DMS114 treated with DMSO at 0.1 percent for 48 hours (cell line): ENCODE data around the gene CPNE4.

Experiments used
- DNase-seq: peaks from one replicate; lab custom pipeline; 2025; ENCODE audit not compliant: unreplicated experiment; lab: John Stamatoyannopoulos, UW

CPNE4 gene

DNA sequence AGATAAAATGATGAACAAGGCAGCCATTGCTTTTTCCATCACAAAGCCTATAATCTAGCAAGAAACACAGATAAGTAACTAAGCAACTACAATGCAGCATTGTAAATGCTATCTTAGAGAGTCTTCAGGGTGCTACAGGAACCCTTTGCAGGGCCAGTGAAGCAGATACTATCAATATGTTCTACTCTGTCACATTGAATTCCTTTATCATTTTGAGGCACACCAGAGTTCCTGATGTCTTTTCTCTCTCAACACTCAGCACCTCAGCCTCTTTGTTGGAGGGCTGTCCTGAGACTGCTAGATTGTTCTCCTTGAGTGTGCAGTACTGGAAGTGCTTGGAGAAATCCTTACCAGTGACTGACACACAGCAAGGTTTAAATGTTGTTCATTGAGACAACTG, 424.6 kb downstream of the CPNE4 start:
- no peak for DNase-seq

DNA sequence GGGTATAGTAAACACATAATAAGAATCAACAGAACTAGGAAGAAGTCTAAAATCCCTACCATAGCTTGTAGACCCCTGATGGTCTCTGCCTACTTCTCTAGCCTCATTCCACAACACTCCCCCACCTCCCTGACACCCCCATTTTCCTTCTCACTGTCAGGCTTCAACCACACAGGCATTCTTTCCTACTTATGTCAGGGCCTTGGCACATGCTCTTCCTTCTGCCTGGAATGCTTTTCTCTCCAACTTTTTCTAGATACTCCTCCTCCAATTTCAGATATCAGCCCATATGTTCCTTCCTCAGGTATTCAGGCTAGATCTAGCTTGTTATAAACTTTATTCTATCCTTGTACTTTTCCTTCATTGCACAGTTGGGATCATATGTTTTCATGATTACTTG, 426.1 kb downstream of the CPNE4 start:
- DNase-seq = no peak

DNA sequence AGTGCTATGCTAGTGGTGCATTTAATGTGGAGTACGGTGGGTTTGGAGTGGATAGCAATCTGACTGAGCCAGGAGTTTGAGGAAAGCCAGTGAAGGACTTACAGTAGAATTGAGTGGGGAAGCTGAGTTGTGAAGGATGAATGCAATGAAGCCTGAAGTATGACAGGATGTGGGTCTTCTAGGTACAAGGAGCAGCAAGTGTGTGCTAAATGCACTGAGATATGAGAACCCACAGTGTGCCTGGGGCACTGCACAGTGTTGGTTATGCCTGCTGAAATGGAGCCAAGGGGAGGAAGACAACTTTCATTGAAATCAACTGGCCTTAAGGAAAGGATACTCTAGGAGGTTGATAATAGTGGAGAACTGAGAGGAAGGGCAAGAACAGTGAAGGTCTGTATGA, 426.5 kb downstream of the CPNE4 start:
- no peak for DNase-seq

DNA sequence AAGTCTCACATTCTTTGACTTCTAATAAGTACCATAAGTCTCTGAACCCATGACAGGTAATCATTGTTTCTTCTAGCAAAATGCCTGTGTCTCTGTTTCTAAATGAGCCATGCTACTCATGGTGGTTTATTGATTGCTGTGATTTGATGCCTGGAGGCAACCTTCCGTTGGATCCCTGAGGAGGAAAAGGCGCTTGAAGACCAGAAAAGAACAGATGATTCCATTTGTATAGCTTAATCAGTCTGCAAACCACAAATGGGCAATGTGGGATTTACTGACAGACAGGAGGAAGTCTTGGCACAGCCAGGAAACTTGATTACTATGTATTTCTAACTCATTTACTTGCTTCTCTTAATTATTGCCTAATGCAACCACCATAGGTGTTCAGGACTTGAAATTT, 428.9 kb downstream of the CPNE4 start:
- no peak for DNase-seq

DNA sequence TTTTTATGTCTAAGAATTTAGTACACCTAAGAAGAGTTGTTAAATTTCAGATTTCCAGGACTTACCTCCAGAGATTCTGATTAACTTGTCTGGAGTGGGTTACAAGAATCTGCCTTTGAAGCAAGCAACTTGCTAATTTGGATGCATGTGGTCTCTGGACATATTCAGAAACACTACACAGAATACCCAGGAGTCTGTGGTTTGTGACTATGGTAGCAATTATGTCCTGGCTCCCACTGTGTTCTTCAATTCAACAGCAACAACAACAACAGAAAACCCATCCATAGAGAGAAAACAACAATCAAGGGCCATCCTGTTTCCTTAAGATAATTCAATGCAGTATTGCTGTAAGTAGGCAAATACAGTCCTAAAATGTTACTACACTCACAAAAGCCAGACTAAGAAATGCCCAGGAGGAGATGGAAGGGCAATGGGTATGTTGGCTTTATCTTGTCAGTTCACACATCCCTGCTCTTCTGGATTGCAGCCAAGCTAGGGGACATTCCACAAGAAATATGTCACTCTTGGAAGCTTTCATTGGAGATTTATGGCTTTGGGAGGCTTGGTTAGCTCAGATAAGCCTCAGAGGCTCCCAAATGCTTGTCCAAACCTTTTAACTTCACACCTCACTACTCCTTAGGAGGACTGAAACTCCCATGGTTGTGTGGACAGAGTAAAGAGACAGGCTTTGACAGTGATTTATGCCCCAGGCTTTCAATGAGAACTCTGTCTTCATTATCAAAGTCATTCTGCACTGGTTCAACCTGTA, 432.6 kb downstream of the CPNE4 start:
- no peak for DNase-seq

DNA sequence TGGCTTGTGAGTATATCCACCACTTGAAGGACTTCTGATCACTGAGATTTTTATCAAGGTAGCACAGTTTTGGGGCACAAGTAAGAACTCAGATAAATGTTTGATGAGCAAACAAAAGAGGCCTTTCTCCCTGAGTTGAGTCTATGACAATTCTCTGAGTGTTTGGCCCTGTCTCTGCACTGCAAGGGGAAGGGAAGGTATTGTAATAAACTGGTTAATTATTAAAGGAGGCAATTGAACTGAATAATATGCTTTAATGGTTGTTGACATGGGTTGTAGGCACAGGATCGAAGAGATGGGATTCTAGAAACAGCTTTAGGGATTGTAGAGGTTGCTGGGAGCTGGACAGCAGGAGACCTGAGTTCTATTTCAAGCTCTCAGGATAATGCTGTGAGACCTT, 437.0 kb downstream of the CPNE4 start:
- no peak for DNase-seq

DNA sequence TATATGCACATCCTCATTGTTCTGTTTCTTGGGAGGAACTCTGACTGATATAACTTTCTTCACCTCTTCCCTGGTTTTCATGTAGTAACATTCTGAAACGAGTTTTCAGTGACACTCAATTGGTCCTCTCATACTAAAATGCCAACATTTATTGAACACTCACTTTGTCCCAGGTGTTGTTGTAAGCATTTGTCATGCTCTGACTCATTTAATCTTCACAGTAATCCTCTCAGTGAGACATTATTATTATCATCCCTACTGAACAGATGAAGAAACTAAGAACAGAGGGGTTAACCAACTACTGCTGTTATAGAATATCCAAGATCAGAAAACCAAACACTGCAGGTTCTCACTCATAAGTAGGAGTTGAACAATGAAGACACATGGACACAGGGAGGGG, 437.9 kb downstream of the CPNE4 start:
- DNase-seq = no peak

DNA sequence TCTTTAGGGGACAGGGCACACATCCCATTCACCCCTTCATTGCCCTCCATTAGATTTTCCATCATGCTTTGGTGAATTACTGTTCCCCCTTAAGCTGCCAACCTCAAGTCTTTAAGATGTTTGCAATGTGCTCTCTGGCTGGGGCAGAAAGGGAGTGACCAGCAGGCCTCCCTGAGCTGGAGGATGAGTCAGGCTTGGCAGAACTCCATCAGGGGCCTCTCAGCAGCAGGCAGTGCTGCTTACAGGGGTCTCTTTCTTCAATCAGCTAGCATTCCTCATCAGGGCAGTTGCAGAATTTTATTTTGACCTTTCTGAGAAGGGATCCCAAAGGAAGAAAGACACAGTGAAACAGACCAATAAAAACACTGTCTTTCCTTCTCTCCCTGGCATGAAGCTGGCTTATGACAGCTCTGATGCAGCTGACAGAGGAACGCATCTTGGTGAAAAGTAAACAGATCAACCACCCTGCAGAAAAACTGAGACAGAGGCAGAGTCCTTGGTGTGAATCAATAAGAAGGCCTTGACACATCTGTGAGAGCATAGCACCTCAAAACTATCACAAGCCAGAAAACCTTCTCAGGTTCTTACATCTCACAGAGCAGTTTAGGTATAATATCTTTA, 443.3 kb downstream of the CPNE4 start:
- no peak for DNase-seq

DNA sequence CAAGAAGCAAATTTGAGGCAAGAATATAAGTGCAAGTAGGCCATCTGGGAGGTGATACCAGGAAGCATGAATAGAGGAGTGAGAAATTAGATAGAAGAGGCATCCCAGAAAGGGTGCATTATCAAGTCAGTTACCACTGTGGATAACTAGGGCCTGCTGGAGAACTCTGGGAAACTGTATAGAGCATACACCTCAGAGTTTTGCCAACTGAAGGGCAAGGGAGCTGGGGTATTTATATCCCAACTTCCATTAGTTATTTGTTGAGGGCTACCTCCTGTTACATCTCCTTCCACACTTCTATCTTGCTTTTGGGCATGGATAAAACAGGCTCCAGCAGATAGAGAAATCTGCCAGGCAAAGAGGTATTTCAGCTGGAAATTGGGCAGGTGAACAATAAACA, 448.5 kb downstream of the CPNE4 start:
- no peak for DNase-seq

DNA sequence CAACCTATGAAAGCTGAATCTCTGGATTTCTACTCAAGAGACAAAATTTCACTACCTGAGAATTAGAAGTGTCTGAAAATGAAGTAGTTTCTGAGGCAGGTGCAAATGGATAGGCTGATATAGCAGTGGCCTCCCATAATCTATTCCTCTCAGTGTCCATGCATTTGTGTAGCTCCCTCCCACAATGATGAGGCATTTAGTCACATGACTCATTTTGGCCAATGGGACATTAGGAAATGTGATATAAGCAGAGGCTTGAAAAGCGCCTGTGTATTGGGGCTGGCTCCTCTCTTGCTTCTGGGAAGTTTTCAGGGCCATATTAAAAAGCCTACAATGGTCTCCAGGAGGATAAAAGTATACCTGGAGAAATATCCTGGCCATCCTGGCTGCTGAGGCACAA, 452.4 kb downstream of the CPNE4 start:
- DNase-seq = no peak

DNA sequence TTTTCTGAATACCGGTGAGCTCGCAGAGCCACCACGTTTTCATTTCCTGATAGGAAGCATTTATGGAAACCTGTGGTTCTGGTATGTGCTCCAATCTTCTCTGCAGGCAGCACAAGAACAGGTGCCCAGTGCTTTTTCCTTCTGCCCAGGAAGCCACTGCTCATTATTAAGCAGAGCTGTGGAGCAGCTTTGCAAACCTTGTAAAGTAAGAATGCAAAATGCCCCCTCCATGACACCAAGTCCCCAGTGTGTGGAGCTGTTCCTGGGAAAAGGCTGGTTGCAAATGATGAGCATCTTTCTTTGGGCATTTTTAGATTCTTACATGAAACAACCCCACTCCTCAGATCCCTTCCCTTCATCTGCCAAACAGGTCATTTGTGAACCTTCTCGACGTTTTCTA, 466.4 kb downstream of the CPNE4 start:
- DNase-seq = no peak

DNA sequence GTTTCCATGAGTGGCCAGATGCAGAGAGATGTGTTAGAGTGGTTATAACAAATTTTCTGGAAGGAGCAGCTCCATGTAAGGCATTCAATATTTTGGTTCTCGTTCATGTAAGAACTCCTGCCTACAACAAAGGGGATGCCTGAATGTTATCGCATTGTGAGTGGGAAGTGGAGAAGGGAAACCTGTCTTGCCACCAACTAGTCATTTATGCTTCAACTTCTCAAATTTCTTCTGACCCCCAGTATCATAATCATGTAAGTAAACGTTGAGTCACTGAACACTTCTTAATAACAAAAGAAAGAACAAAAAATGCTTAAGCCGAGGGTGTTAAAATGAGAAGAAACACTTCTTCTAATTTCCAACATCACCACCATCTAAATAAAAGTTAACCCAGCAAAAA, 470.0 kb downstream of the CPNE4 start:
- DNase-seq = no peak

DNA sequence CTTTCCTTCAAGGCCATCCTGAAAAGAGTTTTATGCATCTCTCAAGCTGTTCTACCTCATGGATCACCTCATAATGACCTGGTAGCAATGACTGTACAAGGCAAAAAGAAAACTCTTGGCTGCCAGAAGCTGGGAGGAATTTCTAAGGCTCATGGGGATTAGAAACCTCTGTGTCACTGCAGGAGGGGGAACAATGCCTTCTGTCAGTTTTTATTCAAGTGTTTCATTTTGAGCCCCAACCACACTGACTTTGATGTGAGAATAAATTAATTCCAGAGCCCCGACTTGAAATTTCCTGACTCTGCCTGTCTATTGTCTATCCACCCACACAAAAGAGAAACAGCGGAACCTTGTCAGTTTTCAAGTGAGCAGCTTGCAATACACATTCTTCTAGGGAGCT, 473.3 kb downstream of the CPNE4 start:
- DNase-seq = no peak

DNA sequence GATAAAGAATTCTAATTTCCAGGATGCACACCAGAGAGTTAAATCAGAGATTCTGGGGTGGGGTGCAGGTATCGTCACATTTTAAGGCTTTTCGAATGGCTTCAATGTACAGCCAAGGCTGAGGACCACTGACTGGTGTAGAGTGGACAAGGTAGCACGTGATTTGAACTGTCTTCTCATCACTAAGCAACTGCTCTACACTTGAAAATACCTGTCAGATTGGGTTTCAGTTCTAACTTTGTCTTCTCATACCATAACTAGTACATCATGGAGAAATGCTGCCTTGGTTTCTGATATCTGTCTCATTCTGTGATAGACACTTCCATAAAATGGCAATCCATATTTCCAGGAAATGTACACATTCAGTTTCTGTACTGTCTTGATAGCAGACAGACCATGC, 474.0 kb downstream of the CPNE4 start:
- DNase-seq = no peak

DNA sequence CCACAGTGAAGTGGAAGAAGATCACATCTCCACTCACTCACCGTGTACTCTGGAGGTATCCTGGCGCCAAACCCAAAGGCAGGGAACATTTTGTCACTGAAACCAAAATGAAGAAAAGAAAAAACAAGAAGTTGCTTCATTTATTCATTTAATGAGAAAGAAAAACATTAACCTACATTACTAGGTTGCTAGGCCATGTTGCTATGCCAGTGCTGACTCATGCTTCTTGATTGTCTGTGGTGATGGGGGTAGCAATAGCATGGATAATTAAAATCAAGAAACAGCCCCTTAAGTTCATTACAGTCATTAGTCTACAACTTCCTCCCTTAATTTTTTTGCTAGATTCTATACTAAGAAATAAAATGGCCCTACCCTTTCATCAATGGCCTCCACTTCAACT, 479.4 kb downstream of the CPNE4 start:
- no peak for DNase-seq

DNA sequence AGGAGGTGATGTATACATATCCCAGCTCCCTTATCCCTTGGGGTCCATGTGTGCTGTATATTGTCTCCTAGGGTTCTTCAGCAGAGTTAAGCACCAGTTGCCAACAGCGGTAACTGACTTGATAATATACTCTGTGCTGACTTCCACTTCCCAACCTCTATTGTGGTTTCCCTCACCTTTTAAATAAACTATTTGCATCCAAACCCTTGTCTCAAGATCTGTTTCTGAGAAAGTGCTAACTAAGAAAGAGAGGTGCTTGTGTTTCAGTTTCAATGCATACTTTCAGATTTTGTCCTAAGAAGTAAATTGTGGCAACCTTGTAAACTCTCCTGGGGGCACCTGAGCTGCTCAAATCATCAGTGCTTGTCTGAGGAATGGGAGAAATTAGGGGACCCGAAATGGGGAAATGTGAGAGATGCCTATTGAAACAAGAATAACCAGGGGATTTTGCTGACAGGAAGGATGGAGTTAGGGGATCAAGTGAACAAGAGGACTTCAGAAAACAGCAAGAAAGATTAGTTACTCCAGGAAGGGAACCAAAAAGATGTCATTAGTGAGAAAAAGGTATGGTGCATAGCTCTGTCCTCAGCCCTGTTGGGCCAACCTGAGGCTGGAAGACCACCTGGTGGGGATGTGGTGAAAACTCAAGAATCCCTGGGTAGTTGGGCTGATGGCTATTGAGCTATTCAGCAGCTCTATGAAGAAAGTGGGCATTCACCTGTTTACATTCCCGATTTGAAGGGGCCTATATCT, 481.1 kb downstream of the CPNE4 start:
- DNase-seq = no peak

DNA sequence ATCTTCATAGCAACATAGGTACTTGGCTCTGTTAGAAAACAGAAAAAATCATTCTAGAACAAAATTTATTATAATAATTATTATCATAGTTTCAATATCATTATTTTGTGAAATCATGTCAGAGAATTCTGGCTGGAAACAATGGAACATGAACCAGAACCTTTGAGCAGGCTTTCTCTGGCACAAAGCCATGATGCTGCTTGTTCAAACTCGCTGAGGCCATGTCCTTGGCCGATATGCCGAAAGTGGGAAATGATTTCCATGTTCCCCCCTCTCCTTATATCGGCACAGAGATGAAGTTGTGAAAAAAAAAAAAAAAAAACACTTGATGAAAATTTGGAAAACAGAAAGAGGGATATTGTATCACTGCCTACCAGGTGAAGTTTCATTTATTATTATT, 483.1 kb downstream of the CPNE4 start:
- DNase-seq = no peak

DNA sequence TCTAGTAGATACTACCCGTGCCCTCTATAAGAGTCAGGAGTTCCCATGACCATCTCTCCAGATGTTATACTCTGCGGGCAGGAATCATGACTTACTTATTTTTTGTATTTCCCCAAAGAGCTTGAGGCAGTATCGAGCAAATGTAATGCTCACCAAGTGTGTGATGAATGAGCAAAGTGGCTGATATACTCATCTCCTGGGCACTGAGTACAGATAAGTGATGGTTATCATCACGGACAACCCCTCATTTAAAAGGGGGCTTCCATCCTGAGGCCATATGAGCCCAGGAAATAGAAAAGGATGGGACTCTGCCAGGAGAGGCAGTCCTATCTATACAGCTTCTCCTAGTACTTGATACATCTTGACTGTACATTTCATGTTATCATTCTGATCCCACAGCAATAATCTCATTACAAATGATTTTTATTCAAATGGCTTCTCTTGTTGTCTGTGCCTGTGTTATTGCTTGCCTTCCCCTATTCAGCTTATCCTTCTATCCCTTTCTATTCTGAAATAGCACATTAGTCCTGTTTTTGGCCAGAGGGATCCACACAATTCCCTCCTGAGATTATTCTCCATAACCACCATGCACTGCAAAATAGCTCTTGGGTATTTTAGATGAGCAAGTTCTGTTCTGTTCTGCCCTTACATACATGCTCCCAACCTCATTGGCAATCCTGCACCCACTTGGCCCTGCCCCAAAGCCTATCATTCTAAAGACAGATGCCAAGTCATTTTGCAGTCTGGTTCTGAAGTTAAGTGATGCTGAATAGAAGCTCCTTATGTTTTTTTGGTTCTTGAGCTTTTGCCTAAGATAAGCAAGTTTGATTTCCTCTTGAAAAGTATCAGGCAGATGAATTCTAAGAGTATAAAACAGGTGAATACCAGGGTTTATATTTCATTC, 484.0 kb downstream of the CPNE4 start:
- no peak for DNase-seq

DNA sequence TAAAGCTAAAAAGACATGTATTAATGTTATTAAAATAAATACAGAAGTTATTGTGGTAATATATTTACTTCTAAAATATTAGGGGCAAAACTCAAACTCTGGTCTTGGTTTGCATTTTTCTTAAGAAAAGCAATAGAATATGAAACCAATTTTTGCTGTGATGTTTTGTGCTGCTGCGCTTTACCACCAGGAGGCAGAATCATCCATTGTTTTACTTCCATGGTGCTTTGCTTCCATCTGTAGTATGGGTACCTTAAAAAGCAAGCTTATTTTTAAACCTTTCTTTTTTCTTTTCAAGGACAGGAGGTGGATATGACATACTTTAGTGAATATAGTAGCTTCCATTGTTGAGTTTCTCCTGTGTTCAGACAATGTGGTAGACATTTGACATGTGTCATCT, 485.5 kb downstream of the CPNE4 start:
- DNase-seq = no peak

DNA sequence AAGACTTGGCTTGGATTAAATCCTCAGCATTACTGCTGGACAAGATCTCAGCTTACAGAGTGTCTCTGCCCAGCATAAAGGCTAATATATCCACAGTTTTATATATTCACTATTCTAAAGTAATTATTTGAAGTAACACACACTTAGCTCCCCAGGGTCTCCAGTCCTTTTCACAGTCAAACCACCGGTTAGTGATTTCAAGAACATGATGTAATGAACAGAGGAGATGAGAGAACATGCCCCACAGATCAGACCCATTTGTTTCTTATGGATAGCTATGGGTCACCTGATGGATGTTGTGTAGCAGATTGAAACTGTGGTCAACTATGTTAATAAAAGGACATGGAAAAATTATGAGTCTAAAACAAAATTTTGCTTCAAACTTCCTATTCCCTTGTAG, 487.2 kb downstream of the CPNE4 start:
- DNase-seq = no peak

DNA sequence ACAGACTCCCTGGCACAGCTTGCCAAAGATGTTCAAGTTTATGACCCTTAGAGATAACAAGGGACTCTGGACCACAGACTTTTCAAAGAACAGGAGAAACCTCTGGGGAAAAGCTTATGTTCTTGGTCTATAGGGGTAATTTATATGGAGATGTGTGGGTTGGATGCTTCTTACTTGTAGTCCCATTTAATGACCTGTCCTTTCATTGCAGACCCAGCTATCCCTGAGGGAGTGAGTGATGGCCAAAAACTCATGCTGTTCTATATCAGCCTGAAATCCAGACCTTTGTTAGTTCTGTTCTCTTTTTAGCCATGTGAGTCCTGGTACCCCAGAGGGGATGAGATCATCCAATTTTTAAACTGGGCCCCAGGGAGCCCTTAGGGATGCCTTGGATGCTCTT, 488.4 kb downstream of the CPNE4 start:
- no peak for DNase-seq
